Mesenchymal stem cell (in vitro differentiated cells and primary cell): ENCODE results near the gene FSTL1.
A peak's percentile ranks its signal among the peaks of the same experiment; 100 is the strongest.

Experiments
- DNase-seq: peaks from one replicate; pipeline ENCODE4 v3.0.0-alpha.2; 2013
- H2AFZ ChIP-seq: one replicate; pipeline ENCODE4 v1.6.1; 2013; ENCODE audit warnings: low read depth, mild to moderate bottlenecking, control low read depth, inconsistent platforms, low read length, moderate library complexity
- H2AK5ac ChIP-seq: 2 replicates; pipeline ENCODE4 v1.6.1; 2013; ENCODE audit warnings: low read length, moderate library complexity, mild to moderate bottlenecking, inconsistent platforms; ENCODE audit not compliant: severe bottlenecking
- H2BK120ac ChIP-seq: one replicate; pipeline ENCODE4 v1.6.1; 2013; ENCODE audit warnings: low read depth, mild to moderate bottlenecking, inconsistent platforms, low read length, moderate library complexity
- H2BK12ac ChIP-seq, 2 experiments: one replicate each; pipeline ENCODE4 v1.6.1; 2013; ENCODE audit warnings: inconsistent platforms in 2 of 2, low read length in 2 of 2, mild to moderate bottlenecking in 2 of 2, moderate library complexity in 2 of 2, control low read depth in 1 of 2
- H2BK15ac ChIP-seq: one replicate; pipeline ENCODE4 v1.6.1; 2013; ENCODE audit warnings: mild to moderate bottlenecking, low read depth, inconsistent platforms; ENCODE audit not compliant: poor library complexity, severe bottlenecking
- H2BK5ac ChIP-seq: 2 replicates; pipeline ENCODE4 v1.6.1; 2013; ENCODE audit warnings: low read depth, mild to moderate bottlenecking, low read length, control low read depth, inconsistent platforms; ENCODE audit not compliant: poor library complexity, severe bottlenecking
- H3K14ac ChIP-seq, 2 experiments: one replicate each; pipeline ENCODE4 v1.6.1; 2013; ENCODE audit warnings: inconsistent platforms in 2 of 2, low read length in 2 of 2, control low read depth in 1 of 2, mild to moderate bottlenecking in 1 of 2, moderate library complexity in 1 of 2
- H3K18ac ChIP-seq, 2 experiments: one replicate each; pipeline ENCODE4 v1.6.1; 2013; ENCODE audit warnings: inconsistent platforms in 2 of 2, low read length in 2 of 2, control low read depth in 1 of 2, low read depth in 1 of 2, mild to moderate bottlenecking in 1 of 2
- H3K23ac ChIP-seq, 2 experiments: one replicate each; pipeline ENCODE4 v1.6.1; 2013; ENCODE audit warnings: inconsistent platforms in 2 of 2, low read length in 2 of 2, mild to moderate bottlenecking in 2 of 2, moderate library complexity in 2 of 2, control low read depth in 1 of 2
- H3K27ac ChIP-seq: 2 replicates; pipeline ENCODE4 v1.5.1; 2013; ENCODE audit warnings: mild to moderate bottlenecking, moderate library complexity, low read length, control low read depth, inconsistent platforms; ENCODE audit not compliant: poor library complexity, severe bottlenecking
- H3K27me3 ChIP-seq, 2 experiments: 2 replicates each; pipeline versions ENCODE4 v1.6.1 to v1.7.0; 2013; ENCODE audit warnings: low read length in 2 of 2, mild to moderate bottlenecking in 2 of 2, moderate library complexity in 2 of 2, control low read depth in 1 of 2, inconsistent platforms in 1 of 2; ENCODE audit not compliant: control insufficient read depth in 1 of 2, insufficient read depth in 1 of 2
- H3K36me3 ChIP-seq, 2 experiments: 2 replicates each; pipeline versions ENCODE4 v1.6.1 to v1.7.0; 2013; ENCODE audit warnings: low read length in 2 of 2, control low read depth in 1 of 2, inconsistent platforms in 1 of 2, low read depth in 1 of 2, mild to moderate bottlenecking in 1 of 2; ENCODE audit not compliant: insufficient read depth in 2 of 2, control insufficient read depth in 1 of 2
- H3K4ac ChIP-seq, 2 experiments: one replicate each; pipeline ENCODE4 v1.6.1; 2013; ENCODE audit warnings: inconsistent platforms in 2 of 2, low read length in 2 of 2, mild to moderate bottlenecking in 2 of 2, moderate library complexity in 2 of 2, control low read depth in 1 of 2, low read depth in 1 of 2
- H3K4me1 ChIP-seq: 2 replicates; pipeline ENCODE4 v1.6.1; 2013; ENCODE audit warnings: low read depth, low read length, control low read depth; ENCODE audit not compliant: control insufficient read depth, insufficient read depth
- H3K4me2 ChIP-seq: 2 replicates; pipeline ENCODE4 v1.6.1; 2013; ENCODE audit warnings: low read length, mild to moderate bottlenecking, inconsistent platforms; ENCODE audit not compliant: poor library complexity, severe bottlenecking
- H3K4me3 ChIP-seq, 2 experiments: 2 replicates each; pipeline versions ENCODE4 v1.5.1 to v1.7.0; 2013; ENCODE audit warnings: low read length in 2 of 2, mild to moderate bottlenecking in 2 of 2, control low read depth in 1 of 2, low read depth in 1 of 2; ENCODE audit not compliant: insufficient read depth in 1 of 2
- H3K79me1 ChIP-seq: replicated peaks from 2 replicates; pipeline ENCODE4 v1.6.1; 2013; ENCODE audit warnings: mild to moderate bottlenecking, control low read depth, low read length, inconsistent platforms; ENCODE audit not compliant: poor library complexity, severe bottlenecking
- H3K9ac ChIP-seq: 2 replicates; pipeline ENCODE4 v1.7.0; 2013; ENCODE audit warnings: mild to moderate bottlenecking, low read length, moderate library complexity
- H3K9me3 ChIP-seq: 2 replicates; pipeline ENCODE4 v1.7.0; 2013; ENCODE audit warnings: mild to moderate bottlenecking, low read length; ENCODE audit not compliant: control insufficient read depth
- H4K8ac ChIP-seq: one replicate; pipeline ENCODE4 v1.6.1; 2013; ENCODE audit warnings: inconsistent platforms, mild to moderate bottlenecking, low read length, moderate library complexity
- H4K91ac ChIP-seq: one replicate; pipeline ENCODE4 v1.6.1; 2013; ENCODE audit warnings: mild to moderate bottlenecking, low read length, inconsistent platforms
- WGBS: methylation state at CpG from one replicate; pipeline ENCODE4 v1.1.7; 2013; ENCODE audit warnings: mixed read lengths; 5-methylcytosine and 5-hydroxymethylcytosine counted together

Gene FSTL1

DNA sequence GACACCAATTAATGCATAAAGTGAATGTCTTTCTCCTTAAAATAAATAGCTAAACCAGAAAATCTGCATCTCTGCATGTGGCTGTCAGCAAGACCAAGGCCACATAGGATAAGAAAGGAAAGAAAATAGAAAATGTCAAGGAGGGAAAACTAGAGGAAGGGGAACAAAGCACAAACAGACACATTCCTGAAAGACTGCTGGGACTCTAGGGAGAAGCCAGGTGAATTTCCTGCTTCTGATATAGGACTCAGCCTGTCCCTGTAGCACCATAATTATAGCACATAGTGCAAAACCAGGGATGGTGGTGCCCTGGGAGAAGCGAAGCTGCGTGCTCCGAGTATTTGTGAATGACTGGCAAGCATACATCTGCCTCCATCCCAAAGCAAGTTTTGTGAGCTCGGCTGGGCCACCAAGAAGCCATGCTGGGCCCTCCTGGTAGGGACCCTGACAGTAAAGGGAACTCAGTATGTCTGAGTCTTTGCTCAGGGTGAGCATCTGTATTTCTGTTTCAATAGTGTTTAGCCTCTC, 14.2 kb downstream of the FSTL1 start:
- no peak overlapping the region for H2AFZ ChIP-seq
- no peak overlapping the region for H2BK120ac ChIP-seq
- H2AK5ac ChIP-seq: peak overlapping the region; percentile 79
- H3K4me1 ChIP-seq: peaks cover 21% of the 10 kb centered on the region
- no peak overlapping the region for H3K23ac ChIP-seq
- H4K91ac ChIP-seq: no peak overlapping the region
- DNase-seq: no peak
- no peak overlapping the region for H3K4me3 ChIP-seq
- no peak overlapping the region for H2BK5ac ChIP-seq
- peaks cover 18 to 86% of the 10 kb centered on the region in 2 experiments for H3K36me3 ChIP-seq
- peak overlapping the region in 1 of 2 experiments; percentile 18 for H3K18ac ChIP-seq
- 100% methylated on average over 4 of the region's 4 CpGs for WGBS
- no peaks in the 10 kb centered on the region for H3K9me3 ChIP-seq
- no peak overlapping the region for H3K4me2 ChIP-seq
- peak overlapping the region in 1 of 2 experiments; percentile 66 for H3K4ac ChIP-seq
- H3K27ac ChIP-seq: peak overlapping the region; percentile 33
- H3K9ac ChIP-seq: peak overlapping the region; percentile 34
- H2BK12ac ChIP-seq: no peak overlapping the region
- no peak overlapping the region for H3K14ac ChIP-seq
- no peaks in the 10 kb centered on the region for H3K79me1 ChIP-seq
- H2BK15ac ChIP-seq: no peak overlapping the region
- peak overlapping the region; percentile 0 for H4K8ac ChIP-seq
- H3K27me3 ChIP-seq: no peaks in the 10 kb centered on the region

DNA sequence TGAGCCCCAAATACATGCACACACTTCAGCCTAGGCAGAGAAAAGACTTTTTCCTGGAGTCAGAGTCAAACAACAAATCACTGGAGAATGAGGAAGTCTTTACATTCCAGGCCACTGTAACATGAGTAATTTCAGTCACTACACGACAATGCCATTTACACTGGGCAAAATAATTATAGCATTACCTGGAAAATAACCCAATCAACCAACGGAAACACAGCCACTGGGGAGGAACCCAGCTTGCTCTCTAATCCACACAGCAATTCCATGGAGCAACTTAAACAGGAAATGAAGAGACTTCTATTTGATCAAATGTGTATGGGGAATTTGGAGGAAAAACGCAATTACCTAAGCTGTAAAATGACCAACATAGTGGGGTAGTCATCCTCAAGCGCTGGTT, 15.2 kb downstream of the FSTL1 start:
- H2BK15ac ChIP-seq: no peak overlapping the region
- H3K27ac ChIP-seq: peak overlapping the region; percentile 79
- H3K36me3 ChIP-seq: peaks cover 13 to 86% of the 10 kb centered on the region in 2 experiments
- H2AK5ac ChIP-seq: peak overlapping the region; percentile 46
- H3K4me3 ChIP-seq: no peak overlapping the region
- H3K23ac ChIP-seq: no peak overlapping the region
- no peak overlapping the region for H3K18ac ChIP-seq
- H2AFZ ChIP-seq: no peak overlapping the region
- peaks cover 22% of the 10 kb centered on the region for H3K4me1 ChIP-seq
- no peak overlapping the region for H2BK5ac ChIP-seq
- H3K79me1 ChIP-seq: peaks cover 3% of the 10 kb centered on the region
- no peak overlapping the region for H2BK12ac ChIP-seq
- 29% methylated on average over 2 of the region's 4 CpGs for WGBS
- peak; percentile 64 for DNase-seq
- peak overlapping the region; percentile 34 for H3K9ac ChIP-seq
- H3K9me3 ChIP-seq: no peaks in the 10 kb centered on the region
- H3K4ac ChIP-seq: no peak overlapping the region
- no peak overlapping the region for H4K8ac ChIP-seq
- no peaks in the 10 kb centered on the region for H3K27me3 ChIP-seq
- no peak overlapping the region for H3K14ac ChIP-seq
- no peak overlapping the region for H4K91ac ChIP-seq
- no peak overlapping the region for H2BK120ac ChIP-seq
- peak overlapping the region; percentile 40 for H3K4me2 ChIP-seq

DNA sequence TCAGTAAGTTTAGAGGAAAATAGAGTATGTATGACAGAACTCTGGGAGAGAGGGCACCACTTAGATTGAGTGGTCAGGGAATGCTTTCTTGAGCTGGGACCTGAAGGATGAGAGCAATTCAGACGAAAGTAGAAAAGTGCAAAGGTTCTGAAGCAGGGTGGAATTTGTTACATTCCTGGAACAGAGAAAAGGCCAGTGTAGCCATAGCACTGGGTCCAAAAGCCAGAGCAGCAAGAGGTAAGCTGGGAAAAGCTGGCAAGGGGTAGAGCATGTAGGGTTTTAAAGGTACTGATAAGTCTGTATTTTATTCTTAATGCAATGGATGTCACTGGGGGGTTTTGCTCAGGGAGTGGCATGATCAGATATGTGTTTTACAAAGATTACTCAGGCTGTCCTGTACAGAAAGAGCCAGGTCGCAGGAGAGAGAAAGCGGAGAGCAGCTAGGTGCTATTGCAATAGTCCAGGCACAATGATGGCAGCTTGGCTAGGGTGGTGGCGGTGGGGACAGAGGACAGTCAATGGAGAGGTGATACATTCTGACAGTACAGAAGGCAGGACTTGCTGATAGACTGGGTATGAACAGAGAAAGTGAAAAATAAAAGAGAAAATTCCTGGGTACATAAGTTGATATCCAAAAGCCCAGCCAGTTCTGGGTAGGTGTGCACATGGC, 17.0 kb downstream of the FSTL1 start:
- Histone ChIP-seq H3K27me3 (no peaks in the 10 kb centered on the region), H3K23ac (no peak overlapping the region), H3K9me3 (no peaks in the 10 kb centered on the region), H2BK12ac (peak overlapping the region in 1 of 2 experiments; percentile 49), H2AFZ (no peak overlapping the region), H3K9ac (peak overlapping the region; percentile 8), H3K79me1 (peaks cover 6% of the 10 kb centered on the region), H3K27ac (peak overlapping the region; percentile 62), H4K8ac (no peak overlapping the region), H2BK15ac (no peak overlapping the region), H3K4me2 (no peak overlapping the region), H3K18ac (peak overlapping the region in 1 of 2 experiments; percentile 73), H2AK5ac (peak overlapping the region; percentile 91), H3K4me1 (peaks cover 18% of the 10 kb centered on the region), H3K4ac (peak overlapping the region in 1 of 2 experiments; percentile 59), H3K4me3 (no peak overlapping the region), H2BK5ac (no peak overlapping the region), H2BK120ac (no peak overlapping the region), H3K36me3 (peaks cover 7 to 86% of the 10 kb centered on the region in 2 experiments), H4K91ac (no peak overlapping the region), H3K14ac (no peak overlapping the region)
- 94% methylated on average over 4 of the region's 4 CpGs for WGBS
- no peak for DNase-seq

DNA sequence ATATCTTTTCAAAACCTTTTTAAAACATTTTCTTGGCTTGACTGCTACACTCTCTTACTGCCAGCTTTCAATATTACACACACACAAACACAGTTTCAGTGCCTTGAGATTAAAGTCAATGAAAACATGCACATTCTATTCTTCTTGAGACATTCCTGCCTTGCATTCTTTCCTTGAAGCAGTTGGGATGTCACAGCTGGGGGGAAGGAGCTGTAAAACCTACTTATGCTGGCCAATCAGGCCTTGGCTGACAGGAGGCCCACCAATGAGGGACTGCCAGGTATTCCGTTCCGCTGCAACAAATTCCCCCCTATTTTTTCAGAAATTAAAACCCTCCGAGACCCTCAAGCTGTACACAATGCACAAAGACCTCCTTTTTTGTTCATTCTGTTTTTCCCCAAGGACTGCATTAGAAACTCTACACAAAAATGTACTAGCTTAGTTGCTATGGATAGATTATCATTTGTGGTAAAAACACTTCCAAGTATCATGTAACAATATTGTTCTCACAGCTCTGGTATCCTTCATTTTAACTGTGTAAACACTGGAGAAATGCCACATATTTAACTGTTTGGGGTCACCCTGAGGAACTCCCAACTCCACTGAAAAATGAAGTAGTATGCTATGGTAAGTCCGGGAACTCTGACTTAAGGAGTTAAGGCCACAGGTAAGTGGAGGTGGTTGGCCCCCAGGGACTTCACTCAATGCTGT, 18.5 kb downstream of the FSTL1 start:
- Histone ChIP-seq H3K36me3 (peaks cover 7 to 86% of the 10 kb centered on the region in 2 experiments), H2BK120ac (no peak overlapping the region), H3K79me1 (peaks cover 16% of the 10 kb centered on the region), H2AK5ac (peak overlapping the region; percentile 63), H3K4me3 (no peak overlapping the region), H2BK5ac (peak overlapping the region; percentile 79), H4K8ac (peak overlapping the region; percentile 77), H3K9me3 (no peaks in the 10 kb centered on the region), H4K91ac (no peak overlapping the region), H3K4me1 (peaks cover 16% of the 10 kb centered on the region), H3K14ac (no peak overlapping the region), H3K18ac (no peak overlapping the region), H3K4me2 (peak overlapping the region; percentile 10), H2AFZ (no peak overlapping the region), H3K27me3 (no peaks in the 10 kb centered on the region), H3K4ac (no peak overlapping the region), H3K9ac (peak overlapping the region; percentile 60), H2BK12ac (no peak overlapping the region), H3K27ac (peak overlapping the region; percentile 96), H2BK15ac (no peak overlapping the region), H3K23ac (no peak overlapping the region)
- DNase-seq: peak; percentile 80
- WGBS: 91% methylated on average over 3 of the region's 4 CpGs
